GM18517 (cell line): ENCODE data around the gene TYMP.

ENCODE experiments used
- ATAC-seq: cut with Tn5 transposase; IDR thresholded peaks from one replicate; pipeline ENCODE4 v1.9.1; 2021; ENCODE audit warnings: mild to moderate bottlenecking, moderate library complexity; ENCODE audit not compliant: unreplicated experiment

The TYMP gene

GRCh38 chr22:50563413-50564160, 33.8 kb upstream of the TYMP start:
- ATAC-seq: peak; percentile 13

- ATAC-seq: peak; percentile 81
These were observed 33.0 kb upstream of the TYMP start, which contains the start of gene SYCE3 for GRCh38 chr22:50562523-50563412. Gene SYCE3 (minus strand): TSS chr22:50562919. CDS start chr22:50556405, 6,514 bp downstream.

GRCh38 chr22:50561401-50562358, 31.9 kb upstream of the TYMP start:
- no peak for ATAC-seq

GRCh38 chr22:50560034-50560433, 30.2 kb upstream of the TYMP start:
- no peak for ATAC-seq

- ATAC-seq: no peak
These were observed 26.9 kb upstream of the TYMP start for GRCh38 chr22:50556703-50557102.

GRCh38 chr22:50553310-50553709, 23.5 kb upstream of the TYMP start:
- ATAC-seq: no peak

- ATAC-seq: no peak
These were observed 21.4 kb upstream of the TYMP start for GRCh38 chr22:50551160-50551752.

GRCh38 chr22:50550395-50550794, 20.6 kb upstream of the TYMP start:
- ATAC-seq: no peak

- ATAC-seq: no peak
These were observed 19.3 kb upstream of the TYMP start for GRCh38 chr22:50548921-50549790.

GRCh38 chr22:50548040-50548920, 18.5 kb upstream of the TYMP start:
- no peak for ATAC-seq

- no peak for ATAC-seq
These were observed 17.6 kb upstream of the TYMP start for GRCh38 chr22:50547263-50547985.

- no peak for ATAC-seq
These were observed 16.8 kb upstream of the TYMP start for GRCh38 chr22:50546326-50547262.

GRCh38 chr22:50545522-50546325, 15.9 kb upstream of the TYMP start, which contains the start of gene KLHDC7B:
Gene KLHDC7B (plus strand): TSS chr22:50545899. CDS start chr22:50546244, 345 bp downstream.
- no peak for ATAC-seq

GRCh38 chr22:50544746-50545253, 15.0 kb upstream of the TYMP start:
- no peak for ATAC-seq

GRCh38 chr22:50544078-50544745, 14.4 kb upstream of the TYMP start:
- ATAC-seq: no peak
